SK-N-SH (cell line): ENCODE measurements around the gene SLC46A3.

Experiments
- FOXM1 ChIP-seq: IDR thresholded peaks from 2 replicates; pipeline ENCODE4 v1.4.0; 2012; ENCODE audit warnings: low read depth, mild to moderate bottlenecking
- MXI1 ChIP-seq: IDR thresholded peaks from 2 replicates; pipeline ENCODE4 v1.6.1; 2012; ENCODE audit warnings: mild to moderate bottlenecking, low read depth, low read length, improper control_type of control experiment
- POLR2AphosphoS5 ChIP-seq: IDR thresholded peaks from 2 replicates; pipeline ENCODE4 v1.6.1; 2012; ENCODE audit warnings: low read depth, low read length
- TF ChIP-seq, protein P1 (sequence below): fragments of 200-600 bp; sonication (generic); IDR thresholded peaks from 2 replicates; pipeline ENCODE4 v1.6.1; 2017; ENCODE audit warnings: antibody characterized with exemption, mild to moderate bottlenecking, moderate library complexity

DNA sequence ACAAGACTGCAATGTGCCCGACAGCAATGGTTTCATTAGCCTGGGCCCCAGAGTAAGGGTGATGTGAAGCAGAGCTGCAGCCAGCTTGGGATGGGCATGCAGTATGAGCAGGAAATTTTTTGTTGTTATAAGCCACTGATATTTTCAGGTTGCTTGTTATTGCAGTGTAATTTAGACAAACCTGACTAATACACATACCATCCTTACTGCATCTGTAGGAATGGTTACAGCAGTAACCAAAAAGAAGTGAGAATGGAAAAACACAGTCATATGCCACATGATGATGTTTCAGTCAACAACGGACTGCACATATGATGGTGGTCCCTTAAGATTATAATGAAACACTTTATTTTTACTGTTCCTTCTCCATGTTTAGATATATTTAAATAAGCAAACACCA lies 68.5 kb downstream of the SLC46A3 start:
- no peak for TF ChIP-seq FOXM1
- no peak for TF ChIP-seq POLR2AphosphoS5
- TF ChIP-seq, protein P1, sequence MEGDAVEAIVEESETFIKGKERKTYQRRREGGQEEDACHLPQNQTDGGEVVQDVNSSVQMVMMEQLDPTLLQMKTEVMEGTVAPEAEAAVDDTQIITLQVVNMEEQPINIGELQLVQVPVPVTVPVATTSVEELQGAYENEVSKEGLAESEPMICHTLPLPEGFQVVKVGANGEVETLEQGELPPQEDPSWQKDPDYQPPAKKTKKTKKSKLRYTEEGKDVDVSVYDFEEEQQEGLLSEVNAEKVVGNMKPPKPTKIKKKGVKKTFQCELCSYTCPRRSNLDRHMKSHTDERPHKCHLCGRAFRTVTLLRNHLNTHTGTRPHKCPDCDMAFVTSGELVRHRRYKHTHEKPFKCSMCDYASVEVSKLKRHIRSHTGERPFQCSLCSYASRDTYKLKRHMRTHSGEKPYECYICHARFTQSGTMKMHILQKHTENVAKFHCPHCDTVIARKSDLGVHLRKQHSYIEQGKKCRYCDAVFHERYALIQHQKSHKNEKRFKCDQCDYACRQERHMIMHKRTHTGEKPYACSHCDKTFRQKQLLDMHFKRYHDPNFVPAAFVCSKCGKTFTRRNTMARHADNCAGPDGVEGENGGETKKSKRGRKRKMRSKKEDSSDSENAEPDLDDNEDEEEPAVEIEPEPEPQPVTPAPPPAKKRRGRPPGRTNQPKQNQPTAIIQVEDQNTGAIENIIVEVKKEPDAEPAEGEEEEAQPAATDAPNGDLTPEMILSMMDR = no peak
- TF ChIP-seq MXI1 = no peak
